OCI-LY3 (cell line): Measurements from ENCODE around the gene CFAP73.
A peak's percentile ranks its signal among the peaks of the same experiment; 100 is the strongest.
"Not testable (repeated sequence)": the region's sequence is repeated elsewhere in the genome, so short reads cannot be mapped to it uniquely, and the experiment has no call there.

Source experiments
- H2AFZ ChIP-seq: fragments of 200-600, 300-600 bp; shearing (Covaris generic); 2 replicates; pipeline ENCODE4 v1.6.0; 2014; ENCODE audit warnings: antibody characterized with exemption, low read depth, low read length
- H3K27ac ChIP-seq: fragments of 200-600, 300-600 bp; sonication (generic); 2 replicates; pipeline ENCODE4 v1.5.1; 2014; ENCODE audit warnings: mild to moderate bottlenecking, low read length, moderate library complexity, mixed read lengths
- H3K27me3 ChIP-seq: fragments of 200-600, 300-600 bp; sonication (generic); 2 replicates; pipeline ENCODE4 v1.6.1; 2014; ENCODE audit warnings: low read depth, low read length, mixed read lengths
- H3K36me3 ChIP-seq: fragments of 200-600, 300-600 bp; sonication (generic); replicated peaks from 2 replicates; pipeline ENCODE3; 2014; ENCODE audit warnings: low read depth, low read length, mixed read lengths
- H3K4me1 ChIP-seq: fragments of 300-600, 200-600 bp; sonication (generic); 2 replicates; pipeline ENCODE4 v1.6.1; 2014; ENCODE audit warnings: low read length, mixed read lengths
- H3K4me2 ChIP-seq: fragments of 200-600, 300-600 bp; sonication (generic); 2 replicates; pipeline ENCODE4 v1.6.1; 2014; ENCODE audit warnings: low read length, mixed read lengths
- H3K4me3 ChIP-seq: fragments of 300-600, 200-600 bp; sonication (generic); 2 replicates; pipeline ENCODE4 v1.5.1; 2014; ENCODE audit warnings: antibody characterized with exemption, mild to moderate bottlenecking, low read length, moderate library complexity
- H3K79me2 ChIP-seq: fragments of 300-600, 200-600 bp; shearing (Covaris generic); 2 replicates; pipeline ENCODE4 v1.6.1; 2014; ENCODE audit warnings: mild to moderate bottlenecking, low read length, mixed read lengths
- H3K9ac ChIP-seq: fragments of 300-600, 200-600 bp; shearing (Covaris generic); 2 replicates; pipeline ENCODE4 v1.6.0; 2014; ENCODE audit warnings: mild to moderate bottlenecking, low read length, moderate library complexity
- H3K9me3 ChIP-seq: fragments of 200-600, 300-600 bp; shearing (Covaris generic); 2 replicates; pipeline ENCODE4 v1.6.1; 2014; ENCODE audit warnings: low read length, mixed read lengths; ENCODE audit not compliant: insufficient read depth
- H4K20me1 ChIP-seq: fragments of 200-600, 300-600 bp; sonication (generic); 2 replicates; pipeline ENCODE4 v1.6.1; 2016; ENCODE audit warnings: low read length, mixed read lengths; ENCODE audit not compliant: insufficient read depth
- EZH2phosphoT487 ChIP-seq: fragments of 200-600 bp; shearing (Covaris generic); IDR thresholded peaks from 2 replicates; pipeline ENCODE4 v1.6.1; 2018; ENCODE audit warnings: antibody characterized with exemption, mixed run types, low read depth
- TF ChIP-seq, protein P1 (sequence below): fragments of 200-600, 300-600 bp; sonication (generic); IDR thresholded peaks from 2 replicates; pipeline ENCODE4 v1.5.1; 2014; ENCODE audit warnings: antibody characterized with exemption, low read length, low read depth

Gene CFAP73

DNA sequence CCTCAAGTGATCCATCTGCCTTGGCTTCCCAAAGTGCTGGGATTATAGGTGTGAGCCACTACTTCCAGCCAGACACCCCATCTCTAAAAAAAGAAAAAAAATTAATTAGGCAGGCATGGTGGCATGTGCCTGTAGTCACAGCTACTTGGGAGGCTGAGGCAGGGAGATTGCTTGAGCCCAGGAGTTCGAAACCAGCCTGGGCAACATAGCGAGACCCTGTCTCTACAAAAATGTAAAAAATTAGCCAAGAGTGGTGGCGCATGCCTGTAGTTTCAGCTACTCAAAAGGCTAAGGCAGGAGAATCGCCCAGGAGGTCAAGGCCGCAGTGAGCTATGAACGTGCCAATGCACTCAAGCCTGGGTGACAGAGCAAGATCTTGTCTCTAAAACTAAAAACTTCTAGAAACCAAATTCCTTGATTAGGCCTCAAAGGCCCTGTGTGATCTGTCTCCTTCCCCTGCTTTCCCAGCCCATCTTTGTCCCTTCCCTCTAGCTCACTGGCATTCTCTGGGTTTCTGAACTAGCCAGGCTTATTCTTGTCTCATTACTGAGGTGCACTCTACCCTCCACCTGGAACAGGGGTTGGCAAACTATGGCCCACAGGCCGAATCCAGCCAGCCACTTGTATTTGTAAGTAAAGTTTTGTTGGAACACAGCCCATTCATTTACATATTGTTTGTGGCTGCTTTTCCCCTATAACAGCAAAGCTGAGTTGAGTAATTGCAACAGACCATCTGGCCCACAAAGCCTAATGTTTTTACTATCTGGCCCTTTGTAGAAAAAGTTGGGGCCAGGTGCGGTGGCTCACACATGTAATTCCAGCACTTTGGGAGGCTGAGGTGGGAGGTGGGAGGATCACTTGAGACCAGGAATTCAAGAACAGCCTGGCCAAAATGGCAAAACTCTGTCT lies 54.6 kb downstream of the CFAP73 start:
- H3K4me1 ChIP-seq, result peaks cover 20% of the 10 kb centered on the region
- H3K9ac ChIP-seq, result no peak overlapping the region
- no peaks in the 10 kb centered on the region for H4K20me1 ChIP-seq
- H3K4me2 ChIP-seq, result no peak overlapping the region
- no peak overlapping the region for H2AFZ ChIP-seq
- no peaks in the 10 kb centered on the region for H3K27me3 ChIP-seq
- H3K27ac ChIP-seq, result no peak overlapping the region
- H3K79me2 ChIP-seq, result no peaks in the 10 kb centered on the region
- no peaks in the 10 kb centered on the region for H3K36me3 ChIP-seq
- H3K9me3 ChIP-seq, result peaks cover 3% of the 10 kb centered on the region; the same call in 1 of the 2 replicates
- TF ChIP-seq, protein P1, sequence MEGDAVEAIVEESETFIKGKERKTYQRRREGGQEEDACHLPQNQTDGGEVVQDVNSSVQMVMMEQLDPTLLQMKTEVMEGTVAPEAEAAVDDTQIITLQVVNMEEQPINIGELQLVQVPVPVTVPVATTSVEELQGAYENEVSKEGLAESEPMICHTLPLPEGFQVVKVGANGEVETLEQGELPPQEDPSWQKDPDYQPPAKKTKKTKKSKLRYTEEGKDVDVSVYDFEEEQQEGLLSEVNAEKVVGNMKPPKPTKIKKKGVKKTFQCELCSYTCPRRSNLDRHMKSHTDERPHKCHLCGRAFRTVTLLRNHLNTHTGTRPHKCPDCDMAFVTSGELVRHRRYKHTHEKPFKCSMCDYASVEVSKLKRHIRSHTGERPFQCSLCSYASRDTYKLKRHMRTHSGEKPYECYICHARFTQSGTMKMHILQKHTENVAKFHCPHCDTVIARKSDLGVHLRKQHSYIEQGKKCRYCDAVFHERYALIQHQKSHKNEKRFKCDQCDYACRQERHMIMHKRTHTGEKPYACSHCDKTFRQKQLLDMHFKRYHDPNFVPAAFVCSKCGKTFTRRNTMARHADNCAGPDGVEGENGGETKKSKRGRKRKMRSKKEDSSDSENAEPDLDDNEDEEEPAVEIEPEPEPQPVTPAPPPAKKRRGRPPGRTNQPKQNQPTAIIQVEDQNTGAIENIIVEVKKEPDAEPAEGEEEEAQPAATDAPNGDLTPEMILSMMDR, result no peak
- TF ChIP-seq EZH2phosphoT487, result no peak
- H3K4me3 ChIP-seq, result no peak overlapping the region

DNA sequence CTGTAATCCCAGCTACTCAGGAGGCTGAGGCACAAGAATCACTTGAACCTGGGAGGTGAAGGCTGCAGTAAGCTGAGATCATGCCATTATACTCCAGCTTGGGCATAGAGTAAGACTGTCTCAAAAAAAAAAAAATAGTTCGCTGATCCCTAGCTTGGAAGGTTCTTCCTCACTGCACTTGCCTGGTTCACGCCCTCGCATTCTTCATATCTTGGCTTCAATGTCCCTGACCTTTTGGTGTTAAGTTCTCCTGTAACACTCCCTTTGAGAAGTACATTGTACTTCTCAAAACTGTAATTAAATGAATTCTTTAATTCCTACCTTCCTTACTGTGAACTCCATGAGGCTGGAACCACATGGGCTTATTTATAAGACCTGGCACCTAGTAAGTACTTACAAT lies 55.3 kb downstream of the CFAP73 start:
- no peak overlapping the region for H3K4me3 ChIP-seq
- H3K9ac ChIP-seq, result no peak overlapping the region
- H4K20me1 ChIP-seq, result no peaks in the 10 kb centered on the region
- no peak overlapping the region for H3K4me2 ChIP-seq
- no peaks in the 10 kb centered on the region for H3K79me2 ChIP-seq
- peaks cover 3% of the 10 kb centered on the region; the same call in 1 of the 2 replicates for H3K9me3 ChIP-seq
- no peak overlapping the region for H3K27ac ChIP-seq
- H3K36me3 ChIP-seq, result no peaks in the 10 kb centered on the region
- peaks cover 27% of the 10 kb centered on the region for H3K4me1 ChIP-seq
- H3K27me3 ChIP-seq, result no peaks in the 10 kb centered on the region
- H2AFZ ChIP-seq, result no peak overlapping the region
- TF ChIP-seq, protein P1, result no peak
- no peak for TF ChIP-seq EZH2phosphoT487

DNA sequence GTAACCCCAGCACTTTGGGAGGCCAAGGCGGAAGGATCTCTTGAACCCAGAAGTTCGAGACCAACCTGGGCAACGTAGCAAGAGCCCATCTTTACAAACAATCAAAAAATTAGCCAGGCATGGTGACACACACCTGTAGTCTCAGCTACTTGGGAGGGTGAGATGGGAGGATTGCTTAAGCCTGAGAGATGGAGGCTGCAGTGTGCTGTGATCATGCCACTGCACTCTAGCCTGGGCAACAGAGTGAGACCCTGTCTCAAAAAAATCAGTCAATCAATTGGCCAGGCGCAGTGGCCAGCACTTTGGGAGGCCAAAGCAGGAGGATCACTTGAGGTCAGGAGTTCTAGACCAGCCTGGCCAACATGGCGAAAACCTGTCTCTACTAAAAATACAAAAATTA lies 57.3 kb downstream of the CFAP73 start:
- not testable (repeated sequence) for H3K27me3 ChIP-seq, H3K36me3 ChIP-seq, H4K20me1 ChIP-seq, H2AFZ ChIP-seq, H3K4me2 ChIP-seq, H3K79me2 ChIP-seq, H3K9ac ChIP-seq, H3K27ac ChIP-seq, H3K9me3 ChIP-seq, H3K4me3 ChIP-seq
- peaks cover 37% of the 10 kb centered on the region for H3K4me1 ChIP-seq

DNA sequence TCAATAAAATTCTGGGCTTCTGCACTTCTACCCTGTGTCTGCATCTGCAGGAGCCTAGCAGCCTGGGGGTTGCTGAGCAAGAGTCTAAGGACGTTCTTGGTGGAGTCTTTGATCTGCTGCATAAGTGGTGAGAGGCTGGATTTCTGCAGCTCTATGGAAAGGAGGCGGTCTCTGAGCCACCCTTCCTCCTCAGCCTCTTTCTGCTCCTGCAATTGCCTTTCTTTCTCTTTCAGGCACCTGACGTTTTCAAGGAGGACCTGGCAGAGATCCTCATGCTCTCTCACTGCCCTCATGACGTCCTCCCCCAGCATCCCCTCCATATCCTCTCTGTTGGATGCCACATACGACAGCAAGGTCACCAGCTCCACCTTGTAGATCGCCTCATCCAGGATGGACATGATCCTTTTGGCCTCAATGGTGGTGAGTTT lies 58.1 kb downstream of the CFAP73 start:
- H3K4me3 ChIP-seq, result peak overlapping the region; percentile 22; the same call in 1 of the 2 replicates
- peak overlapping the region; percentile 12; the same call in 1 of the 2 replicates for H2AFZ ChIP-seq
- H3K27me3 ChIP-seq, result no peaks in the 10 kb centered on the region
- H4K20me1 ChIP-seq, result no peaks in the 10 kb centered on the region
- H3K4me2 ChIP-seq, result peak overlapping the region; percentile 63
- no peaks in the 10 kb centered on the region for H3K36me3 ChIP-seq
- H3K79me2 ChIP-seq, result no peaks in the 10 kb centered on the region
- H3K4me1 ChIP-seq, result peaks cover 37% of the 10 kb centered on the region
- 0 out of 2 replicates have a peak overlapping the region, but pooled peaks have one; percentile 39 for H3K9ac ChIP-seq
- peak overlapping the region; percentile 83 for H3K27ac ChIP-seq
- peaks cover 3% of the 10 kb centered on the region; the same call in 1 of the 2 replicates for H3K9me3 ChIP-seq
- TF ChIP-seq, protein P1, result no peak
- TF ChIP-seq EZH2phosphoT487, result no peak
